HG02943 (cell line): Measurements from ENCODE around the gene HPS1.

Source experiments
- ATAC-seq: cut with Tn5 transposase; IDR thresholded peaks from one replicate; pipeline ENCODE4 v1.9.1; 2021; ENCODE audit warnings: mild to moderate bottlenecking, low read depth, moderate library complexity; ENCODE audit not compliant: unreplicated experiment

Gene HPS1

DNA sequence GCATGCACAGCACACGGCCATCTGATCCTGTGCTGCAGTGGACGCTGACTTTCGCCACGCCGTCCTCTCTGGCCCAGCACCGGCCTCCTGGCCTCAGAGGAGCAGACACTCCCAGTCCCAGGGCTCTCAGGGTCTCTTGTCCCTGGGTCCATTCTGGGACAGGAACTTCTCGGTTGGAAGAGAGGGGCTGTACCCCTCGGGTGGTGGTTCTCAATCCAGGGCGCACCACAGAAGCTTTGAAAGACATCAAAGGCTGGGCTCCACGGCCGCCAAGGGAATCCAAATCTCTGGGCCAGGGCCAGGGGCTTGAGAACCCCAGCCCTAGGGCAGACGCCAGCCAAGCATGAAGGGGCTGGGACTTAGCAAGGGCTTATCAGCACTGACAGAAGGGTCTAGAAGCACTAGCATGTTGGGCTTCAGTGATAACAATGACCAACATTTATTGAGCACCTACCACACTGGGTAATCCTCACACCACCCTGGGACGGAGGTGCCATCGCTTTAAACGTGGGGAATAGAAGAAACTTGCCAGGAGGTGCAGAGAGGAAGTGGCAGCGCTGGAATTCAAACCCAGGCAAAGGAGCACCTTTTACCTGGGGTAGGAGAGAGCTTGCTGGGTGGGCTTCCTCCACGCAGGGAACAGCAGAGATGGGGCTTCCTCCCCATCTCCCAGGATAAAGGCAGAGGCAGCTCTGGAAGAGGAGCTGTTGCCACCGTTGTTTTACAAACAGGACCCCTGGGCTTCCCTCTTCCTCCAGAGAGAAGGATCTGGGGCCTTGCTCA lies 29.9 kb downstream of the HPS1 start:
- ATAC-seq = no peak

GRCh38 chr10:98415731-98416119 lies 31.0 kb downstream of the HPS1 start:
- ATAC-seq = no peak

GRCh38 chr10:98414932-98415730 lies 31.6 kb downstream of the HPS1 start, which contains the start of gene PYROXD2:
Gene PYROXD2, minus strand, starts transcription at chr10:98415182. Its CDS starts 47 bp downstream, at chr10:98415135.
- ATAC-seq = no peak

- no peak for ATAC-seq
Measured at GRCh38 chr10:98414578-98414931, 32.2 kb downstream of the HPS1 start.

DNA sequence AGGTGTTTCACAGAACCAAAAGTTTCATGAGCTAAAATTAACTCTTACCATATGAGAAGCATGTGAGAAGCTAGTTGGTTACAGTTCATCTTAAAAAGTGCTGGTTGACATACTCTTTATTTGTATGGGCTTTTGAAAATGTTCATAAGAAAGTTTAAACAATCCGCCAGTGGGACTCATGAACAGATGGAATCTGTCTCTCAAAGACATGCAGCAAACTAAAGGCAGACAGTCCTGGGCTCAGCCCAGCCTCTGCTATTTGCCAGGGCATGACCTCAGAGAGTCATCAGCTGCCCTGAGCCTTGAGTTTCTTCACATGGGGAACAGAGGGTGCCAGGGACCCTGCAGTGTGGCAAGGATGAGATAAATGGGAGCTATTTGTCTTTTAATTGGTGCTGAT lies 35.0 kb downstream of the HPS1 start:
- ATAC-seq = no peak

GRCh38 chr10:98411166-98411565 lies 35.6 kb downstream of the HPS1 start:
- no peak for ATAC-seq

GRCh38 chr10:98410759-98411158 lies 36.0 kb downstream of the HPS1 start:
- ATAC-seq = no peak

DNA sequence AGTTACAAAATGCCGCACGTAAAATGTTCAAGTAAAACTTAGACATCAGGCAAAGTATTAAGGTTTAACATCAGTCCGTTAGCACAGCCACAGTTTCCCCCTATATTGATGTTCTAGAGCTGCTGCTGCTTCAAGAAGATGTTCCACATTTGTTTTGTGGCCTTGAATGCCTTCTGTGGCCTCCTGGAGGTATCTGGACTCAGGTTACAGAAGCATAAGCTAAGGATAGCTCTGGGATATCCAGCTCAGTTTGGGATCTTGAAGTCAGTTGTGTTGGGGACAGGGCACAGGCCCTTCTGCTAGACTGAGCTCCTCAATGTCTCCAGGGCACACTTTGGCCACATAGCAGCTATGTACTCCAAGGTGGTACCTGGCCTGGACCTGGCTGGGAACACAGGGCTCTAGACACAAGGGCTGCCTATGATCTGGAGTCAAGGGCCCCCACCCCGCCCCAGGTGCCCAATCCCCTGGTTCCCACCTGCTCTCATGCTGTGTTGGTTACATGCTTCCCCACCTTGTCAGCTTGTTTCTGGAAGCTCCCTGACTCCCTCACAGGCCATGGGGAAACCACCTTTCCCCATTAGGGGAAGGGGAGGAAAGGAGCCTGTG lies 36.5 kb downstream of the HPS1 start:
- ATAC-seq = no peak

DNA sequence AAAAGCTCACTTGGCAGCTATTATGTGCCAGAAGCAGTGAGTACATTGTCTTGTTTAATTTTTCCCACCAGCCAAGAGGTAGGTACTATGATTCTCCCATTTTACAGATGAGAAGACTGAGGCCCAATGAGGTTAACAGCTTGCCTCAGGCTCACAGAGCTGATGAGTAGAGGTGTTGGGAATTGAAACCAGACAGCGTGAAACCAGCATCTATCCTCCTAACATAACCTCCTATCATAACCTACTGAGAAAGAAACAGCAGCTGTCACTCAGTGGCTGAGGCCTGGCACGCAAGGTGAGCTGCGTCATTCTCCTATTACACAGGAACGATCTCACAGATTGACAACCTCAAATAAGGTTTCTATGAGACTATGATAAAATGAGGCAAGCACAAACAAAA lies 37.9 kb downstream of the HPS1 start:
- no peak for ATAC-seq

GRCh38 chr10:98407744-98408241 lies 38.9 kb downstream of the HPS1 start:
- no peak for ATAC-seq

GRCh38 chr10:98407017-98407743 lies 39.6 kb downstream of the HPS1 start:
- no peak for ATAC-seq

- no peak for ATAC-seq
Measured at GRCh38 chr10:98405422-98405821, 41.3 kb downstream of the HPS1 start.

DNA sequence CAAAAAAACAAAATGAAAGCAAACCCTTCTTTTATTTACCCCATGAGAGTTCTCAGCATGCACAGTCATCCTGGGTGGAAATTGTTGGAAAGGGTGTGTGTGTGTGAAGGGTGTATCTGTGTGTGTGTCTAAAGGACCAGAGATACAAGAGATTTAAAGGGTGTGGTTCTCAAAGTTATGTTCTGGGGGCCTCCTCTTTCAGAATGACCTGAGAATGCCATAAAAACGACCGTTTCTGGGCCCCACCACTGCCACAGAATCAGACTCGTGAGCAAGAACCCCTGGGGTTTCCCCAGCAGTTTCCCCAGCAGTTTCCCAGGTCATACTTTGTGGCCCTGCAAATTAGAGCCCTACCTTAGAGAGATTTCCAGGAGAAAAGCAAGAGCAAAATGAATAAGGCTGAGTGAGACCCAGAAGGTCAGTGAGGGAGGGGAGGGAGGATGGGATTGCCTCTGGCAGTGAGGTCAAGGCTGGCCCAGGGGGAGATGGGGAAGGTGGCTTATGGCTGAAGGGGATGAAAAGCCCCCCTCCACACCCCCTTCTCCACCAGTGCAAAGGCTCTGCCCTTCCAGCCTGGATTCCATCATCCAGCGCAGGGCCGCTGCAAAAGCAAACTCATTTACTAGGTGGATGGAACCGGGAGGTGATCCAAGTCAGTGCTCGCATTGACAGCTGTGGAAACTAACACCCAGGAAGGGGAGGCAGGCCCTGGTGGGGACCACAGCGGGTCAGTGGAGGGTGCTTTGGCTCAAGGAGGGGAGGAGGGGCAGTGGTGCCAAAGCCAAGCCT lies 42.0 kb downstream of the HPS1 start:
- ATAC-seq = no peak

DNA sequence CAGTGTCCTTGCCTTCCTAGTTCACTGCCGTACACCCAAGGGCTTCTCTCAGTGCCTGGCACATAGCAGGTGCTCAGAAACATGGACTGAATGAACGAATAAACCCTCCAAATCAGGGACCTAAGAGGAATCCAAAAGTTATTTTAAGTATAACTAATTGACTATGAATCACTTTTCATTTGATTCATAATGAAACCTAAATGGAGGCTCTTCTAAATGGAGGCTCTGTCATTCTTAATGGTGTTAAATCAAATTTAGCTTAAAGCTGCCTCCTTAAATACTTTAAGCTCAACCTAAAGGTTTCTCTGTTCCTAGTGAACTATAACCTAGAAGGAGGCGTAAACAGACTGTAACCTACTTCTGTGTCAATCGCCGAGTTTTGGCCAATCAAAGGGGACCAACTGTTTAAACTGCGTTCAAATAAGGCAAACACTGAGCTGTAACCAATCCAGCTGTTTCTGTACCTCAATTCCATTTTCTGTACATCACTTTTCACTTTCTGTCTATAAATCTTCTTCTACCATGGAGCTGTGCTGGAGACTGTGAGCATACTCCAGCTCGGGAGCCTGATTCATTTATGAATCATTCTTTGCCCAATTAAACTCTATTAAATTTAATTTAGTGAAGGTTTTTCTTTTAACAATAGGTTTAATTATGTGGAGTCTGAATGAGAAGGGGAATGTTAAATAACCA lies 42.8 kb downstream of the HPS1 start:
- no peak for ATAC-seq

- ATAC-seq = no peak
Measured at GRCh38 chr10:98402931-98403718, 43.6 kb downstream of the HPS1 start.

DNA sequence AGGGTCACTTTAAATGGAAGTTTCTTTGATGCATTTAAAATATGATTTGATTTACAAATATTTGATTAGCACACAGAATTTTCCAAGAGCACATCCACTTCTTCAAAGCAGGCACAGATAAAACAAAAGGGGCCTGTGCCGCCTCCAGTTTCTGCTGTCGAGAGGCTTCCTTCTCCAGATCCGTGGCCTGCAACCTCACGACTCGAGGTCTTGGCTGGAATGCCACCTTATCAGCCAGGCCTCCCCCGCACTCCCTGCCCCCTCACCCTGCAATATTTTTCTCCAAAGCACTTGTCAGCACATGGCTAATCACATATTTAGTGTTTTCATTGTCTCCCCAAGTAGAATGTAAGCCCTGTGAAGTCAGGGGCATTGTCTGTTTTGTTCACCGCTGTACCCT lies 44.3 kb downstream of the HPS1 start:
- no peak for ATAC-seq

- no peak for ATAC-seq
Measured at GRCh38 chr10:98400482-98400881, 46.3 kb downstream of the HPS1 start.

DNA sequence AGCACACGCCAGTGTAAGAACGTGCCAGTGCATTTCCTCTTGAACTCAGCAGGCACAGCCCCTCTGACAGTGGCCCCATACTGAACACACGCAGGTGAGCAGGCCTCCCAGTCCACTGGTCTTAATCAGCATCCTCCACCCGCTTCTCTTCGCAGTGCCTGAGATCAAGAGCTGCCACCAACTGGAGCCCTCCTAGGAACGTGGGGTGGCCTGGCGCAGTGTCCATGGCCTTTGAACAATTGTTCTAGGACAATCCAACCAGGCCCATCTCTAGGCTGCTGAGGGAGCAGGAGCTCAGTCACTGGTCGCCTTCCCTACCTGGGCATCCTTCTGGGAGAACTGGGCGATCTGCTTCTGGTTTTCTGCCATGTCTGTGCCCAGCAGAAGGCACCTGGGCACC lies 47.0 kb downstream of the HPS1 start:
- no peak for ATAC-seq
